Measurements from ENCODE around the gene NSMF.
A peak's percentile ranks its signal among the peaks of the same experiment; 100 is the strongest.
"Not testable (repeated sequence)": the region's sequence is repeated elsewhere in the genome, so short reads cannot be mapped to it uniquely, and the experiment has no call there.

NSMF gene

GRCh38 chr9:137477778-137478612, 18.9 kb upstream of the NSMF start:
- no peak for DNase-seq (ENCODE audit: low read depth)

- no peak for DNase-seq (ENCODE audit: low read depth)
Measured at GRCh38 chr9:137476856-137477255, 17.7 kb upstream of the NSMF start.

- no peak for DNase-seq (ENCODE audit: low read depth)
Measured at GRCh38 chr9:137475666-137476065, 16.5 kb upstream of the NSMF start.

GRCh38 chr9:137474271-137474670, 15.1 kb upstream of the NSMF start:
- DNase-seq (ENCODE audit: low read depth): no peak

- DNase-seq (ENCODE audit: low read depth): no peak
Measured at GRCh38 chr9:137470785-137471184, 11.7 kb upstream of the NSMF start.

GRCh38 chr9:137467896-137468295, 8.8 kb upstream of the NSMF start:
- no peak for DNase-seq (ENCODE audit: low read depth)

GRCh38 chr9:137467161-137467581, 8.0 kb upstream of the NSMF start:
- no peak for DNase-seq (ENCODE audit: low read depth)

GRCh38 chr9:137466389-137467085, 7.4 kb upstream of the NSMF start:
- not testable (repeated sequence) for DNase-seq (ENCODE audit: low read depth)

GRCh38 chr9:137465720-137466388, 6.7 kb upstream of the NSMF start:
- no peak for DNase-seq (ENCODE audit: low read depth)

GRCh38 chr9:137465000-137465719, 6.0 kb upstream of the NSMF start:
- no peak for DNase-seq (ENCODE audit: low read depth)

- no peak for DNase-seq (ENCODE audit: low read depth)
Measured at GRCh38 chr9:137464291-137464999, 5.3 kb upstream of the NSMF start.

GRCh38 chr9:137463931-137464290, 4.8 kb upstream of the NSMF start:
- no peak for DNase-seq (ENCODE audit: low read depth)

GRCh38 chr9:137462986-137463930, 4.1 kb upstream of the NSMF start:
- DNase-seq (ENCODE audit: low read depth): no peak

- no peak for DNase-seq (ENCODE audit: low read depth)
Measured at GRCh38 chr9:137462396-137462985, 3.4 kb upstream of the NSMF start.

- peak; percentile 56 for DNase-seq (ENCODE audit: low read depth)
Measured at GRCh38 chr9:137461663-137462395, 2.7 kb upstream of the NSMF start.

GRCh38 chr9:137461316-137461662, 2.2 kb upstream of the NSMF start:
- no peak for DNase-seq (ENCODE audit: low read depth)

- no peak for DNase-seq (ENCODE audit: low read depth)
Measured at GRCh38 chr9:137460363-137461315, 1.5 kb upstream of the NSMF start.
